ENCODE data around the gene KCTD16.

GRCh38 chr5:144416196-144416595 is 245.5 kb downstream of the KCTD16 start:
- TF ChIP-seq CTCF (optimal IDR thresholded peaks at IDR 0.05 in 1 of 3, IDR thresholded peaks at IDR 0.05 in 1 of 3, conservative IDR thresholded peaks at IDR 0.05 in 1 of 3; ENCODE audit: extremely low read depth in 1 of 3, insufficient read depth in 2 of 3, low read length in 3 of 3): no peak
- TF ChIP-seq EZH2 (IDR thresholded peaks at IDR 0.05; ENCODE audit: low read length): no peak
